Fibroblast of skin of right biceps (primary cell): ENCODE results near the gene DNER.
"Not testable (repeated sequence)": the region's sequence is repeated elsewhere in the genome, so short reads cannot be mapped to it uniquely, and the experiment has no call there.

ENCODE experiments used
- DNase-seq: peaks from one replicate; pipeline ENCODE4 v3.0.0-alpha.2; 2013

DNER gene

DNA sequence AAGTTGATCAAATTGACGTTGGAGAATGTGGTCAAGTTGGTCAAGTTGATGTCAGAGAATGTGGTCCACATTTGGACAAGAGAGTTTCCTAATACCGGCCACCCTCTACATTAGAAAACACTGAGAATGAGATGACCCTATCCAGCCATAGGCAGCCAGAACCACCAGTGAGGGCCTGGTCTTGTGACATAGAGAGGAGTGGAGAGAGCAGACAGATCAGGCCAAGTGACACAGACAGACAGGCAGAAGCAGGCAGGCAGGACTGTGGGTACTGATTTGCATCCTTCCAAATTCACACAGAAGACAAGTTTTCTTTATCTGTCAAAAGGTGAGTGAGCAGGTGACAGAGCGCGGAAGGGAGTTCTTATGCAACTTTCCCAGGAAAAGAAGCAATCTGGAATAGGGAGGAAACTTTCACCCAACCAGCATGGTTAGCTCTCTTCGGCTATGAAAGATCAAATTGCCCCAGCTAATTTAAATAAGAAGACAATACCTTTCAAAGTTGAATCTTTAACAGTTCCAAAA, 334.2 kb downstream of the DNER start:
- DNase-seq = no peak

DNA sequence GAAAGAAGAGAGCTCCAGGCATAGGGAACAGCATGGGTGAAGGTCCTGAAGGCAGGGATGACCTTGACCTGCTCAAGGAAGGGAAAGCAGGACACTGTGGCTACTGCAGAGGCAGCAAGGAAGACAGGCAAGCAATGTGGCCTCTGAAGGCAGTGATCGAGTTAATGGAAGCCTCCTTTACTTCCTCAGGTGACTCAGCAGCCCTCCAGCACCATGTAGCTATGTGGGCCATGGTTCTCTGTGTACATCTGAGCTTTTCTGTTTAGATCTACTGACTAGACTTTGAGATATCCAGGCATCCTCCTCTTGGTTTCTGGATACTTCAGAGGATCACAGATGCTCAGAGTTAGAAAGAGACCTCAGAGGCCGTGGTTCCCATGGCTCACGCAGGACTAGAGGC, 336.0 kb downstream of the DNER start:
- no peak for DNase-seq

DNA sequence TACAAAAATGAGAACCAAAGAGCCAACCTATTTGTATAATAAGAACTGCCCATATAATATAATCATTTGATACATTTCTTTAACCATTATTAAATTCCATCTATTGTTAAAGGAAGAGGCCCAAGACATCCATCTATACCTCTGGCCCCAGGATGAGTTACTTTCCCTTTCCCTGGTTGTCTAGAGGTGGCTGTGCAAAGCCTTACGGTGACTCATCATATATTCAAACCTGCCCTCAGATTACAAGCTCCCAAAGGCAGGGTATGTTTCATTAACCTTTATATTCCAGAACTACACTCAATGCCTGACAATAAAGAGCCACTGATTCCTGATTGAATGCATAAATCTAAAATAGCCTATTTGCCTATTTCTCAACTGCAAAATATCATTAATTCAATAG, 337.5 kb downstream of the DNER start:
- no peak for DNase-seq

DNA sequence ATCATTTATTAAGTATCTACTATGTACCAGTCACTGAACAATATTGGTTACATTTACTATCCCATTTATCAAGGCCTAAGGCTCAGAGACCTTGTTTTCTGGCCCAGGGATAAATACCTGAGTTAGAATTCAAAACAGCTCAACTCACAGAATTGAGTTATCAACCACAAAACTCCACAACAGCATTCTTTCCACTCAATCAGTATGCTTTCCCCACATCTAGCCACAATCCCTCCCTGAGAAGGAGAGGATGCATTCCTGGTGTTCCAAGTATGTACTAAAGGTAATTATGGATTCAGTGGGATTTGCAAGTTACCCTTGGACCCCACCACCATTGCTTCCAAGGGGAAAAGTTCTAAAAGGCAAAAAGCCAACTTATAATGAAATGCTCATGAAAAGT, 339.1 kb downstream of the DNER start:
- DNase-seq = peak; percentile 42

DNA sequence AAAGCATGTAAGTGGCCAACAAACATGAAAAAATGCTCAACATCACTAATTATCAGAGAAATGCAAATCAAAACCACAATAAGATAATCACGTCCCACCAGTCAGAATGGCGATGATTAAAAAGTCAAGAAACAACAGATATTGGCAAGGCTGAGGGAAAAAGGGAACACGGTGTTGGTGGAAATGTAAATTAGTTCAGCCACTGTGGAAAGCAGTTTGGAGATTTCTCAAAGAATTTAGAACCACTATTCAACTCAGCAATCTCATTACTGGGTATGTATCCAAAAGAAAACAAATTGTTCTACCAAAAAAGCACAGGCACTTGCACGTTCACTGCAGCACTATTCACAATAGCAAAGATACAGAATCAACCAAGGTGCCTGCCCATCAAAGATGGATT, 341.0 kb downstream of the DNER start:
- DNase-seq = not testable (repeated sequence)

DNA sequence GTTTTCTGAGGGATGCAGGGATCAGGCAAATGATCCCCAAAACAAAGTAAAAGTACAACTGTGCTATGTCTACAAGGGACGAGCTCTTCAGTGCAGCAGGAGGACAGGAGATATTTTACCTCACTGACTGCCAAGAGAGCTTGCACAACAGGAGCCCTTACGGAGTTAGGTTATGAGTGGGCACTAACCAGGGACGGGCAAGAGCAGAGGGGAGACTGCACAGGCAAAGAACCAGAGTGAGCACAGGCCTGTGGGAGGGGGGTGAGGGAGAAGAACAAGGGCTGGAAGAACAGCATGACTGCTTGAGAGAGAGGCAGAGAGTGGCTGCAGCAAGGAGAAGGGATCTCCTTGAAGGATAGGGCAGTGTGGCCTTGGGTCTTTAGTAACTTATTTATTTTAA, 342.1 kb downstream of the DNER start:
- DNase-seq = no peak

DNA sequence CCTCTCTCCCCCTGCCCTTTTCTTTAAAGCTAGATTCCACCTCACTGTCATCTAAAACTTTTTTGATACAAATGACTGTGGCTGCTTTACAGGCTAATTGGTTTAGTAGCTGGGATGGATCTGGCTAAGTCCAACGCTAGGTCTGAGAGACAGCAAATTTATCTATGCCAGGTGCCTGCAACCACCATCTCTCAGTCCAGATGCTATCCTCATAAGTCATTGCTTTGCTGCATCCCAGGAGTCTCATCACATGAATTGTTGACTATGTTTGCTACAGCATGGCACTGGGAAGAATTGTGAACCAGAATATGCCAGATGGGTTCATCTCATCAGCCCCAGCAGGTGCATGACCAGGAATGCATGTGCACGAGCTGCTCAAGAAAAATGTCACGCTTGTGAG, 343.3 kb downstream of the DNER start:
- DNase-seq = no peak

DNA sequence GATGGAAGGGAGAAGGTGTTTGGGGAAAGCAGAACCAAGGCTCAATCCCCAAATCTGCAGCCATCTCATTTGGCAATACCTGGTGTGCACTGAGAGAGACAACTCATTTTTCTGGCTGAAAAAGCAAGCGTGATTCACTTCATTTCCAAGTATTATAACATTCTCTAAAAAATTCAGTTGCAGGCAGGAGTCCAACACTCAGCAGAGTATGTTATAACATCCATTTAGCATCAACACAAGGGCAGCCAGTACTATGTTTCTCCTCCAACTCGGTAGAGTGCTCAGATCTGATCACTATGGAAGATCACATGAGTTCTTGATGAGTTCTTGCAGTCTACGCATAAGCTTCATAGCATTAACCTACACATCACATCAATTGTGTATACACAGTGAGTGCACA, 343.8 kb downstream of the DNER start:
- peak; percentile 36 for DNase-seq

DNA sequence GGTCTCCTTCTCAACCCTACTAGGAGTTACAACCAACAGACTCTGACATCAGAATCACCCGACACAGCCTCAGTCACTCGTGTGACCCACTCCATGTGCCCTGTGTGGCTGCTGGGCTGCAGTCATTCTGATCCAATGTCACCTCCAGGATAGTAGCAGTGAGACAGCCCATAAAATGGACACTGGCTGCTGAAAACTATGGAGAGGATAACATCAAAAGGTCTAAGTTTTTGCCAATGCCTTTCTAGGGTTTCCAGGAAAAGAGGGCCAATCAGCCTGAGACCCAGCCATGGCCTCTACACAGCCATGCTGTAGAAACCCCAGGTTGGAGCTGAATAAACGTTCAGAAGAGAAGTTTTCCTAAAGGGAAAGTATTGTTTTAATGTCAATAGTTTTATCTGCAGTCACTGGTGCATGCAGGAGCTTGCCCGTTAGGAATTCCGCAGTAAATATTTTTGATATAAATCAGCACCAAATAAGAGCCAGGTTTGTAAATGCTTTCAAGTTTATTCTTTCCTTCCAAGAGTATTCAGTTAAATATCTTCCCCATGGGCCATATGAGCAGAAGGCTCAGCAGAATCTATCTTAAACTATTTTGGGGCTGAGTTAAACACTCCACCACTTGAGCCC, 351.1 kb downstream of the DNER start:
- peak; percentile 35 for DNase-seq

DNA sequence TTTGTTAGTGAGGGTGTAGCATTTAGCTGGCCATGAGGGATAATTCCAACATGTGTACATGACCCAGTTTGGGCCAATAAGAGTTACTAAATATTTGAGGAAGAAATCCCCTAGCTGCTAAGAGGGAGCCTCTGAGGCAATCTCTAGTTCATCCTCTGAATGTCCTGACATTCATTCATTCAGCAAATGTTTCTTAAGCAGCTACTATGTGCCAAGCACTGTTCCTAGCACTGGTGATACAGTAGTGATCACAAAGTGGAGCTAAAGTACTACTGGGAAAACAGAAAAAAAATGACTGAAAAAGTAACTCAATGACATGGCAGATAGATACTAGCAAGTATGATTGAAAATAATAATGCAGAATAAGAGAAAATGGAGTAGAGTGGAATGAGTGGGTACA, 363.5 kb downstream of the DNER start:
- DNase-seq = no peak

DNA sequence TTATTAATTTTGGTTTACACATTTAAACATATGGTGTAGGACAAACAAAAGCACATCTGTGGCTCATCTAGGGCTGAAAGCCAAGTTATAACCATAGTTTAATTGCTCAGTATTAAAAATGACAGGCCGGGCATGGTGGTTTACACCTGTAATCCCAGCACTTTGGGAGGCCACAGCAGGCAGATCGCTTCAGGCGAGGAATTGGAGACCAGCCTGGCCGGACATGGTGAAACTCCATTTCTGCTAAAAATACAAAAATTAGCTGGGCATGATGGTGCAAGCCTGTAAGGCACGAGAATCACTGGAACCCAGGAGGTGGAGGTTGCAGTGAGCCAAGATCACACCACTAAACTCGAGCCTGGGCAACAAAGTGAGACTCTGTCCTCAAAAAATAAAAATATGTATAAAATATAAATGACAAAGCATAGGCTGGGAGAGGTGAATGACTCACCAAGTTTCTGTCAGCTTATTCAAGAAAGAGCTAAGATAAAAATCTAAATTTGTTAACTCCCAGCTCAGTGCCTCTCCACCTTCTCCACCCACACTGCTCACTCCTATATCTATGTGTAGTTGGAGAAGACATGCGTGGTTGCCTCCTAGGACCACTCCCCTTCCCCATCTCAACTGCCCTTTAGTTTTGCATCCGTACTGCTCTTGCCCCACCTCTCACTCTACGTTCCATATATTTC, 364.1 kb downstream of the DNER start:
- no peak for DNase-seq

DNA sequence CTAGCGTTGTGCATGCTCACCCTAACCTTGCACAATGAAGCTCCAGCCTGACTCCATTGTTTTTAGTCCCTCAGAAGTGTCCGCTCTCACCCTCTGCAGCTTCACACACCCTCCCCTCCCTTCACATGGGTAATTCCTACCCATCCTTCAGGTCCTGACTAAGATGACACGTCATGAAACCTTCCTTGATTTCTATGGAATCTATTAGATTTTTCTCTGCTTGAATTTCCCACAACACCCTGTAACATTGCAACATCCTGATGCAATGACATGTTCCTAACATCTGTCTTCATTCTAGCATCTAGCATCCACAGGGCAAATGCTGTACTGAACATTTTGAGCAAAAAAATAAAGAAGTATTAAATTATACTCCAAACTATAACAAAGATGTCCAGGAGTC, 366.2 kb downstream of the DNER start:
- DNase-seq = peak; percentile 44

DNA sequence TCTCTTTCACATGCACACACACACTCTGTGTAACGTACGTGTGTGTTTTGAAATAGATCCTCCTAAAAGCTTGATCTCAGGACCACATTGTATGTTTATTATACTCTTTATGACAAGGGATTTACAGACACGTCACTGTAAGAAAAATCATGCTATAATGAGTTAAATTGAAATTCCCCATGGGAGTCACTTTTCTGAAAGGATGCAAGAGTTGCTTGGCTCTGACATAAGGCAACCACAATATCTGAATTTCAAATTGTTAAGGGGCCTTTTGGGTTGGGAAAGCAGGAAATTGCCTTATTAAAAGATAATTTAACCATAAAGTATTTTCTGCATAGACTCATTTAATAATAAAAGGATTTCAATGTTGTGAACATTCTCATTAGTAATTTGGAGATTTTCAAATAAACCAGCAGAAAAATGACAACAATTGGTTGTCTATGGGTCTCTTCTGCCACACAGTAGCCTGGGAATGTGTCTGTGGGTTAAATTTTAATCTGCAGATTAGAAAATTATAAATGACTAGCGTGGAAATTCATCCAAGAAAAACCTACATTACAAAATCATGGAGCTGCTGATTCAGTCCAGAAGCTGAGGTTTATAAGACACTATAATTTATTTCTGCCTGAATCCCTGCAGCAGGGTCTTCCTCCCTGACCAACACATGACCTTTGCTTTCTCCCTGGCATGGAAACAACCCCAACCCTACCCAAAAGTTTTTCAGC, 367.4 kb downstream of the DNER start:
- DNase-seq = peak; percentile 26

DNA sequence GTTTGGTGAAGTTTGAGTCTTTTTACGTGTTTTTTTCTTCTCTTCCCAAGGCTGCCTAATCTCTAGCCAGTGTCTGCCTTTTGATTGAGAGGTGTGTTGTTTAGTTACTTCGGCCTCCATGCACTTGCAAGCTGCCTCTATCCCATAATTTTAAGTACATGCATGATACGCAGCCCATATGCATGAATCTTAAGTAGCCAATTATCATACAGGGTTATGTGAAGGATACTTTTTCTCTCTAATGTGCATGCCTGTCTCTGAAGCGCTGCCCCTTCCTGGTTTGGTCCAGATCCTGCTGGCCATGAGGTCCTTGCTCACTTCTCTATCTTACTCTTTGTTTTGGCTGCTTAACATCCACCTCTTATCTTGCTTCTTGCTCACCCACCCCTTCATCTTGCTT, 369.4 kb downstream of the DNER start:
- no peak for DNase-seq

DNA sequence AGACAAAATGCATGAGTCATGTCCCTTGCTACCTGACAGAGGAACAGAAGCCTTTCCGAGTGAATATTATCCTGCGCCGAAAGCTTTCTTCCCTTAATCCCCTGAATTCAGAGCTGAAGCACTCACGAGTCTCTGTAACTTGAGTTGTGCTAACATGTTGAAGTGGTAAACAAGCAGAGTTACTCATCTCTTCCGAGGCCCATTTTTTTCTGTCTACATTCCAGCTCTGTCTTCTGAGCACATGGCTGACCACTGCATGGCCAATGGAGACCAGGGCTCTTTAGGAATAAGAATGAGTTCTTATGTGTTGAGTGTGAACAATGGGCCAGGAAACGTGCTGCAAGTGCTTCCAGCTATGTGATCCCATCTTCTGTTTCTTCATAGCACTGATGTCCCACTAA, 370.2 kb downstream of the DNER start:
- peak; percentile 46 for DNase-seq

DNA sequence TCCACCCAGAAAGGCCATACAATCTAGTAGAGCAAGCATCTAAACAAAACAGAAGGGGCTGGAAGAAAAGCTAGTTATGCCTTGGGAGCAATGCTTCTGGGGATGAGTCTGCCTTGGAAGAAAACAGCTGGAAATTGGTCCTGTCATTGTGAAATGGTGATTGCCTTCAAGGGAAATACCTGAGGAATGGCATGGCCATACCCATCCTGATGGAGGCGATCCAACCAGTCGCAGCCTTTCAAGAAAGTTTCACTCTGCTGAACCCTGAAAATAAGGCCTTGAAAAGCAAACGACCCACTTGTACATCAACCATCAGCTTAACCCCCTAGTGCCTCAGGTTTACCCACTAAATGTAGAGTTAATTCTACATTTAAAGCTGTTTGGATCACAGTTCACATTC, 370.7 kb downstream of the DNER start:
- DNase-seq = no peak

DNA sequence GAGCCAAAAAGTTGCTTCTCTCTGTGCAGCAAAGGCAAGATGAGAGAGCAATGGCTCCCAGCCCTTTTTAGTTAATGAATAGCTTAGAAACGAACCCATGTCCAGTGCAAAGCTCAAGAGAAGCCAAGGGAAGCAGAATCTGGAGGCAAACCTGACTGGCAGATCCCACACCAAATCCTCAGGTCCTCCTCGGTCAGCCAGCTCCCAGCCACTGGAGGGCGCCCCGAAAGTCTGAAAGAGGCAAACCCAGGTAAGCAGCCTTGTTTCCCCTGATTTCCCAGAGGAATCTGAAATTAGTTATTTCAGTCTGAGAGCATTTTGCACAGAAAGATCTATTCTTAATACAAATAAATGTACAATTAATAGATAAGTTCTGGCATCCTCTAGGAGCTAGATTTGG, 372.0 kb downstream of the DNER start:
- DNase-seq = no peak

DNA sequence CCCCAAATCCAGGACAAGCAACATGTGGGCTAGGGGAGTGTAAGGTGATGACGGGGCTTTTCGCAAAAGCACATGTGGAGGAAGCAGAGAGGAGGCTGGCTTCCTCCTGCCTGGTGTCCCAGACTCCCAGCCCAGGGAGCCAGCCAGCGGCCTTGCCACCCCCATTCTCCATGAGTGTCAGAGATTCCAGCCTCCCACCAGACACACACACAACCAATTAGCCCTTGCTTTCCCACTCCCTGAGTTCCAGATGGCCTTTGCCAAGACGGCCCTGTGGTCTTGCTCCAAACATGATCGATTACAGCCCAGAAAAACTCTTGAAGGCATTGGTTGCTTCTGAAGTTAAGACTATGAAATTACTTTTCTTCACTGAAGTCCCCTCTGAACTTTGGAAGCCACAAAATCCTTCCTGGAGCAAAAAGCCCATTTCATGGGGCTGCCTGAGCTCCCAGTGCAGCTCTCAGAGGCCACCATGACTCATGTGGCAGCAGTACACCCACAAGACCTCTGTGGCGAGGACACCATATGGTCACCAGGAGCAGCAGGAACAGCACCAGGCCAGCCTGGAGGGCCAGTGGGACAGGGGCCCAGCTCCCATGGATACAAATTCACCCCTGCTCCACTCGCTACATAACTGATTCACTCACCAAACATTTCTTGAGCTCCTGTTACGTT, 374.1 kb downstream of the DNER start:
- peak; percentile 49 for DNase-seq

DNA sequence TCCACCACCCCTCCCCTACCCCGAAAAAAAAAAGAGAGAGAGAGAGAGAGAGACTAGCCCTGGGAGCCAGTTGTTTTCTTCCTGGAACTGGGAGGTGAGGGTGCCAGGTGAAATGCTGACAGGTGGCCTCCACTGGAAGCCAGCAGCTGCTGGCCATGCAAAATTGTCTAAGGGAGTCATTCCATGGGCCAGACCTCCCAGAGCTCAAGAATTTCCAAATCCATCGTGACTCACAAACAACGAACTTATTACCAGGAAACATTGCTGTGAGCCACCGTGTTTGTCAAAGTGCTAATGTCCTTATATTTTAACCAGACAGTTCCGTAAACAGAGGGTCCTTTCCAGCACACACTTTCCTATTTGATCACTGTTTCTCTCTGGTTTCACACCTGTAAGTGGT, 374.7 kb downstream of the DNER start:
- DNase-seq = peak; percentile 64

DNA sequence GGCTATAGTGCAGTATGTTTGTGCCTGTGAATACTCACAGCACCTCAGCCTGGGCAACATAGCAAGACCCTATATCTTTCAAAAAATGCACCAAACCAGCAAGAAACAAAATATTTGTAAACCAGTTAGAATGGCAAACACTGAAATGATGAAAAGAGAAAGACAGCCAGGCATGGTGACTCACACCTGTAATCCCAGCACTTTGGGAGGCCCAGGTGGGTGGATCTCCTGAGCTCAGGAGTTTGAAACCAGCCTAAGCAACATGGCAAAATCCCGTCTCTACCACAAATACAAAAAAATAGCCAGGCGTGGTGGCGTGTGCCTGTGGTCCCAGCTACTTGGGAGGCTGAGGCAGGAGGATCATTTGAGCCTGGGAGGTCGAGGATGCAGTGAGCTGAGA, 375.2 kb downstream of the DNER start:
- not testable (repeated sequence) for DNase-seq

DNA sequence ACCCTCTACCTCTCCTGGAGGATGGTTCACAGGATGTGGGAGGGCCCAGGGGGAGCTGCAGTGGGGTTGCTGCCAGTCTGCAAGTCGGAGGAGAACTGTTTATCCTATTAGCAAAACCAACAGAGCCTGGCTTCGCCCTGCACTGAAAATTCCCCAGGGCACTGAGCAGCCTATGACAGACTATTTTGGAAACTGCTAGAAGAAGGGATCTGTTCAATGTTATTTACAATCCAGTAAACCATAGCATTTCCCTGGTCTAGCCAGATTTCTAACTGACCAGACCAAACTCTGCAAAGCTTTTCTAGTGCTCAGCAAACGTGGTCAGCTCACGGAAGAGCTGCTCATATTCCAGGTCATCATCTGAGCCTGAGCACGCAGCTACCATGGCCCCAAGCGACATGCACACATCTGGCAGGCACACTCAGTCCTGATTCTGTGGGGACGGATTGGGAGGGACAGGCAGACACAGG, 378.4 kb downstream of the DNER start:
- no peak for DNase-seq

DNA sequence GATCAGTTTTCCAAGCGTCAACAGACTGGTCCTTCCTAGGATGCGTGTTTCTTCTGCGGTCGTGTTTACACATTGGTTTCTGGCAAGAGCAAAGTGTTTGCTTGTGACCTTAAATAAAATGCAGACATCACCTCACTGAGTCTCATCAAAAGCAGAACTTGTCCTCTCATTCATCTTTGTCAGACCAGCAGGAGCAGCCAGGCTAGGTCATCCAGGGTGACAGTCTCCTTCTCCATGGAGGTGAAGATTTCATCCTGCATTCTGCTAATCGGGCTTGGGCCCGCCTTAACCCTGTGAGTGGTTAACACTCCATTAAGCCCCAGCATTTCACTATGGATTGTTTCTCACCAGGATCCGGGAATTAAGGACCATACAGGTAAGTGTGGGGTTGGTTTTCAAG, 379.0 kb downstream of the DNER start:
- DNase-seq = no peak

DNA sequence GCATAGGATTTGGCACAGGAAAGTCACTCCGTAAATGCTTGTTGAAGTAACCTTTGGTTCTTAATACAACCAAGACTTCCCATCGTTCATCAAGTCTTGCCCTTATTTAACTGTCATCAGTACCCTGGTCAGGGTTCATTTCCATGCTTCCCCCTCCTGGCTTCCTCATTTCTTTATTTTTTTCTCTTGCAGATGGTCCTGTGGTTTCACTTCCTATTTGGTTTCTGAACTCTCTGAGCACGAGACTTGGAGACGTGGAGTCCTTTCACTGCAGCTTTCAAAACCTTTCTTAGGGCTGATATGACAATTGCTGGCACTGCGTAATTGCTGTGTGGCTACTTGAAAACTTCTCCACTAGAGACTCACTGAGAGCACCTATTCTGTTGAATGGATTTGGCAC, 383.4 kb downstream of the DNER start:
- no peak for DNase-seq
